Measurements from ENCODE around the gene TPRG1L. TPM values are rescaled to one million over a fixed set of nuclear protein-coding genes. Genes with fewer than 3 reads are reported as not detected.

Gene TPRG1L
- 20.7 and 35.1 TPM in 2 replicates for total RNA-seq

DNA sequence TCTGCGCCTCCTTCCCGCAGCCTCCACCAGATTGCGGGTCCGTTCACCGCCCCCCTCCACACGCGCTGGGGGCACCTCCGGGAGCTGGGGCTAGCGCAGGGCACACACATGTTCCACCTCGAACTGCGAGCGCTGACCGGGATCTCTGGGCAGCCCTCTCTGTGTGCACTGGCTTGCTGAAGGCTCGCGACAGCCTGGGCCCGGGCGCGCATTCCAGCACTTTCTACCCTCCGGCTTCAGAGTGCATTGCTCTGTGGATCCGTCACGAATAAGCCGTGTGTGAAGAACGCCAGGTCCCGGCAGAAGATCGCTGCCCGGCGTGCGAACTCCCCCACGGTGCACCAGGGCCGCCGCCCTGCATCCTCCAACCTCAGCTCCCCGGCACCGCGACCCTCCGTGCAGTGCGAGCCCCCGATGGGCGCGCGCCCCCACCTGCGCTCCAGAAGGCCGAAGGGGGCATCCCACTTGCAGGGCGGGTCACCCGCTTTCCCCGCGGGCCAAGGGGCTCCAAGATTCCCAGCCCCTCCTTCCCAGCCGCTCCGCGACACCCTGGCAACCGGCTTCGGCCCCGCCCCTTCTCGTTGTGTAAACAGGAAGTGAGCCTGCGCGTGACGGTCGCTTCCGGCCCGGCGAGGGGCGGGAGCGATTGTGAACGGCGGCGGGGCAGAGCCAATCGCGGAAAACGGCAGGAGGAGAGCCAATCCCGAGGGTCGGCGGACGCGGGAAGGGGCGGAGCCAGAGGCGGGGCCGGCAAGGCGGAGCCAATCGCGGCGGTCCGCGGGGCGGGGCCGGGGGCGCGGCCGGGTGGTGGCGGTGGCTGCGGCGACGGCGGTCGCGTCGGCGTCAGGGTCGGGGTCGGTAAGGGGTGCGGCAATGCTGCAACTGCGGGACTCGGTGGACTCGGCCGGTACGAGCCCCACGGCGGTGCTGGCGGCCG, at the start of gene TPRG1L:
TPRG1L (plus strand) TSS at position 816 of the 937 bp plus-strand sequence; CDS start at position 874, 58 bp downstream.

DNA sequence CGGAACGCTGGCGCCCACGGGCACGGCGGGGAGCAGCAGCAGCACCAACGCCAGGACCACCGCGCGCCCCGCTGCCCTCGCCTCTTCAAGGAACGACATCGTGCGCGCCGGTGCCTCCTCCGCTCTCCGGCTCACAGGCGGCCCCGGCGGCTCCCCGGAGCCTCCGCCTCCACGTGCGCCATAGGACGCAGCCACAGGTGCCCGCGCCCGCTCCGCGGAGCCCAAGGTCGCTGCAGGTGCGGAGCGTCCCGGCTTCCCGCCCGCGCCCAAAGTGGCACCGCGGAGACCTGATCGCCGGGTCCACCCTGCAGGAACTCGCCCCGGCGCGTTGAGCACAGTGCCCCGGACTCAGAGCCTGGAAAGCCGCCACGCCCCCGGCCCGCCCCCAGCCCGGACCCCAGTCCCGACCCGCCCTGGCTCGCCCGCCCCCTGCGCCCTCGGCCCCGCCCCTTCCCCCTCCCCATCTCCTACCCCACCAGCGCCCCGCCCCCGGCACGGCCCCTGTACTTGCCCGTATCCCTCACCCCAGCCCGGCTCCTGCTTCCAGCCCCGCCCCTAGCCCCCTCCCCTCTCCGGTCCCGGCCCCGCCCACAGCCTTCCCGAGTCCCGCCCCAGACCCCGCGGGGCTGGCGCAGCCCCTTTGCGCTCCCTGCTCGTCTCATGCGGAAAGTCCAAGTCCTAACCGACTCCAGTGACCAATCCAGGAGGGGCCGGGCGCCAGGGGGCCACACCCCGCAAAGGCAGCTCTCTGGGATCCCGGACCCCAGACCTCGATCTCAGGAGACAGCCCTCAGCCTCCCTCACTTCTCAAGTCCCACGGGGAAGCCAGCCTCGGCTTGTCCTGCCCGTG, 13.4 kb upstream of the TPRG1L start, which contains the start of gene MEGF6:
MEGF6 (minus strand) TSS at position 339 of the 850 bp plus-strand sequence; CDS start at position 99, 240 bp downstream.

DNA sequence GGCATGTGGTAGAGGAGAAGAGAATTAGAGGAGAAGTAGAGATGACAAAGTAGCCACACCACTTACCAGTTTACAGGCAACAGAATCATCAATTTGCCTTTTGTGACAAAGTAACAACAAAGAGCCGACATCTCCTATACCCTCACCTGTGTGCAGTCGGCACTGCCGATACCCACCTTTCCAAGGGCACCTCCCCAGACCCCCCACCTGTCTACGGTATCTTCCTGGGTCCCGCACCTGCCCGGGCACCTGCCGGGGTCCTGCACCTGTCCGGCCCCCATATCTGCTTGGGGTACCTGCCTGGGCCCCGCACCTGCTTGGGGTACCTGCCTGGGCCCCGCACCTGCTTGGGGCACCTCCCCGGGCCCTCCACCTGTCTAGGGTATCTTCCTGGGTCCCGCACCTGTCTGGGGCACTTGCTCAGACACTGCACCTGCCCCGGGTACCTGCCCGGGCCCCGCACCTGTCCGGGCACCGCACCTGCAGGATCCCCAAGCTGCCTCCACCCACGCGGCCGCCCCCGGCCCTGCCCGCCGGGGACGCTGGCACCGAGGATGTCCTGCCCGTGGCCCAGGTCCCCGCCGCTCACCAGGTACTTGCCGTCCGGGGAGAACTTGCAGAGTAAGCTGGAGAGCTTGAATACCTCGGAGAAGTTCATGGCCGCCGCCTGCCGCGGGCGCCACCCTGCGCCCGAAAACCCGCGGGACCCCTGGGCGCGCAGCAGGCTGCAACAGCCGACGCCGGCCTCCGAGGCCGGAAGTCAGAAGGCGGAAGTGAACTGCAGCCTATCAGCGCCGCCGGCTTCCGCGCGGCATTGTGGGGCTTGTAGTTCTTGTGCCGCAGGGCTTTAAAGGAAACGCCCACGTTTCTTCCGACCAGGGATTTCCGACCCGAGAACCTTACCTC, 24.8 kb downstream of the TPRG1L start, which contains the start of gene WRAP73:
WRAP73 (minus strand) TSS at position 762 of the 906 bp plus-strand sequence; CDS start at position 658, 104 bp downstream.

DNA sequence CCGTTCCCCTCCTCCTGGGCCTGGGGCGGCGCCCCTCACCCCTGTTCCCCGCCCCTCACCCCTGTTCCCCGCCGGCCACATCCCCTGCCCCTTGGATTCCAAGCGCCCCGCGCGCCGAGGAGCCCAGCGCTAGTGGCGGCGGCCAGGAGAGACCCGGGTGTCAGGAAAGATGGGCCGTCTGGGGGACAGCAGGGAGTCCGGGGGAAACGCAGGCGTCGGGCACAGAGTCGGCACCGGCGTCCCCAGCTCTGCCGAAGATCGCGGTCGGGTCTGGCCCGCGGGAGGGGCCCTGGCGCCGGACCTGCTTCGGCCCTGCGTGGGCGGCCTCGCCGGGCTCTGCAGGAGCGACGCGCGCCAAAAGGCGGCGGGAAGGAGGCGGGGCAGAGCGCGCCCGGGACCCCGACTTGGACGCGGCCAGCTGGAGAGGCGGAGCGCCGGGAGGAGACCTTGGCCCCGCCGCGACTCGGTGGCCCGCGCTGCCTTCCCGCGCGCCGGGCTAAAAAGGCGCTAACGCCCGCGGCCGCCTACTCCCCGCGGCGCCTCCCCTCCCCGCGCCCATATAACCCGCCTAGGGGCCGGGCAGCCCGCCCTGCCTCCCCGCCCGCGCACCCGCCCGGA, 27.2 kb downstream of the TPRG1L start, which contains the start of gene TP73:
TP73 (plus strand) TSS at position 587 of the 618 bp plus-strand sequence. CDS start 29,850 bp downstream, outside the sequence.

Other genes with a start within 250 kb of the TPRG1L start
- gene ARHGEF16, start 170.3 kb upstream of the TPRG1L start, total RNA-seq: not detected in 2 replicates
- gene MEGF6, start 13.5 kb upstream of the TPRG1L start, total RNA-seq: 1.2 and 5.3 TPM in 2 replicates
- gene WRAP73, start 25.1 kb downstream of the TPRG1L start, total RNA-seq: 15.2 and 16.3 TPM in 2 replicates
- under 0.01 TPM in 1 of 2 replicates, not detected in the other for gene TP73, start 27.5 kb downstream of the TPRG1L start, total RNA-seq
- gene CCDC27, start 127.4 kb downstream of the TPRG1L start, total RNA-seq: not detected in 2 replicates
- gene SMIM1, start 147.7 kb downstream of the TPRG1L start, total RNA-seq: 2.8 and 8.1 TPM in 2 replicates
- gene LRRC47, start 171.5 kb downstream of the TPRG1L start, total RNA-seq: 34.2 and 46.3 TPM in 2 replicates
- gene CEP104, start 232.2 kb downstream of the TPRG1L start, total RNA-seq: 23.1 and 33.9 TPM in 2 replicates
- gene DFFB, start 232.5 kb downstream of the TPRG1L start, total RNA-seq: 10.1 and 13.5 TPM in 2 replicates